ENCODE results near the gene HILPDA. TPM values are rescaled to one million over a fixed set of nuclear protein-coding genes. Genes with fewer than 3 reads are reported as not detected.
"Not testable (repeated sequence)": the region's sequence is repeated elsewhere in the genome, so short reads cannot be mapped to it uniquely, and the experiment has no call there.

HILPDA gene
- total RNA-seq, 1 donor from 2014 or later, result 41.1 TPM

DNA sequence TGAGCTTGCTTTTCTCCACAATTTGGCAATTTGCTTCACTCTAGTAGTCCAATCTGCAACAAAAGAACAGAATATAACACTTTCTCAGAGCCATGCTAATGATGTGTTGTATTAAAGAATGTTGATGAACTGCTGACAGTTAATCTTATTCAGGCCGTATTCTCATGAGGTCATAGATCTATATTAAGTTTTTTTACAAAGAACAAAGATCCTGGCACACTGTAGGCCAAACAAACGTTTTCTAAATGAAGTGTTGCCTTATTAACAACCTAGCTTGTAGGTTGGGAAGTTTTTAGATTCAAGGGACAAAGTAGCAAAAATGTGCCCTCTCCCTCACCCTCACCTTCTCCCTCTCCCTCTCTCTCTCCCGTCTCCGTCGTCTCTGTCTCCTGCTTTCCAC is 6.8 kb downstream of the HILPDA start:
- H3K36me3 ChIP-seq (ENCODE audit: control insufficient read depth, insufficient read depth, low read length), result no peaks in the 10 kb centered on the region
- no peak for FAIRE-seq
- no peak overlapping the region for H3K4me3 ChIP-seq (ENCODE audit: low read depth, low read length)
- H3K27me3 ChIP-seq (ENCODE audit: control insufficient read depth, insufficient read depth, low read length), result no peaks in the 10 kb centered on the region
- TF ChIP-seq, protein P1, sequence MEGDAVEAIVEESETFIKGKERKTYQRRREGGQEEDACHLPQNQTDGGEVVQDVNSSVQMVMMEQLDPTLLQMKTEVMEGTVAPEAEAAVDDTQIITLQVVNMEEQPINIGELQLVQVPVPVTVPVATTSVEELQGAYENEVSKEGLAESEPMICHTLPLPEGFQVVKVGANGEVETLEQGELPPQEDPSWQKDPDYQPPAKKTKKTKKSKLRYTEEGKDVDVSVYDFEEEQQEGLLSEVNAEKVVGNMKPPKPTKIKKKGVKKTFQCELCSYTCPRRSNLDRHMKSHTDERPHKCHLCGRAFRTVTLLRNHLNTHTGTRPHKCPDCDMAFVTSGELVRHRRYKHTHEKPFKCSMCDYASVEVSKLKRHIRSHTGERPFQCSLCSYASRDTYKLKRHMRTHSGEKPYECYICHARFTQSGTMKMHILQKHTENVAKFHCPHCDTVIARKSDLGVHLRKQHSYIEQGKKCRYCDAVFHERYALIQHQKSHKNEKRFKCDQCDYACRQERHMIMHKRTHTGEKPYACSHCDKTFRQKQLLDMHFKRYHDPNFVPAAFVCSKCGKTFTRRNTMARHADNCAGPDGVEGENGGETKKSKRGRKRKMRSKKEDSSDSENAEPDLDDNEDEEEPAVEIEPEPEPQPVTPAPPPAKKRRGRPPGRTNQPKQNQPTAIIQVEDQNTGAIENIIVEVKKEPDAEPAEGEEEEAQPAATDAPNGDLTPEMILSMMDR (IDR thresholded peaks at IDR 0.05; ENCODE audit: insufficient read depth, low read length, severe bottlenecking), result no peak
- no peak for DNase-seq (ENCODE audit: low read depth)

DNA sequence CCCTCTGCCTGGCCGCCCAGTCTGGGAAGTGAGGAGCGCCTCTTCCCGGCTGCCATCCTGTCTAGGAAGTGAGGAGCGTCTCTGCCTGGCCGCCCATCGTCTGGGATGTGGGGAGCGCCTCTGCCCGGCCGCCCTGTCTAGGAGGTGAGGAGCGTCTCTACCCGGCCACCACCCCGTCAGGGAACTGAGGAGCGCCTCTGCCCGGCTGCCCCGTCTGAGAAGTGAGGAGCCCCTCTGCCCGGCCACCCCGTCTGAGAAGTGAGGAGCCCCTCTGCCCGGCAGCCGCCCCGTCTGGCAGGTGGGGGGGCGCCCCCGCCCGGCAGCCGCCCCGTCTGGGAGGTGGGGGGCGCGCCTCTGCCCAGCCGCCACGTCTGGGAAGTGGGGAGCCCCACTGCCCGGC is 7.7 kb downstream of the HILPDA start:
- not testable (repeated sequence) for FAIRE-seq

DNA sequence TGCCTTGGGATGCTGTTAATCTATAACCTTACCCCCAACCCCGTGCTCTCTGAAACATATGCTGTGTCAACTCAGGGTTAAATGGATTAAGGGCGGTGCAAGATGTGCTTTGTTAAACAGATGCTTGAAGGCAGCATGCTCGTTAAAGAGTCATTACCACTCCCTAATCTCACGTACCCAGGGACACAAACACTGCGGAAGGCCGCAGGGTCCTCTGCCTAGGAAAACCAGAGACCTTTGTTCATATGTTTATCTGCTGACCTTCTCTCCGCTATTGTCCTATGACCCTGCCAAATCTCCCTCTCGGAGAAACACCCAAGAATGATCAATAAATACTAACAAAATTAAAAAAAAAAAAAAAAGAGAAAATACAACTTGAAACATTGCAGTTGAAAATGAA is 8.3 kb downstream of the HILPDA start:
- not testable (repeated sequence) for H3K4me3 ChIP-seq (ENCODE audit: low read depth, low read length); DNase-seq (ENCODE audit: low read depth); FAIRE-seq; H3K27me3 ChIP-seq (ENCODE audit: control insufficient read depth, insufficient read depth, low read length); H3K36me3 ChIP-seq (ENCODE audit: control insufficient read depth, insufficient read depth, low read length)

More for the DNA sequence above, 7.7 kb downstream of the HILPDA start:
- not testable (repeated sequence) for H3K4me3 ChIP-seq (ENCODE audit: low read depth, low read length); DNase-seq (ENCODE audit: low read depth); H3K27me3 ChIP-seq (ENCODE audit: control insufficient read depth, insufficient read depth, low read length); H3K36me3 ChIP-seq (ENCODE audit: control insufficient read depth, insufficient read depth, low read length)

DNA sequence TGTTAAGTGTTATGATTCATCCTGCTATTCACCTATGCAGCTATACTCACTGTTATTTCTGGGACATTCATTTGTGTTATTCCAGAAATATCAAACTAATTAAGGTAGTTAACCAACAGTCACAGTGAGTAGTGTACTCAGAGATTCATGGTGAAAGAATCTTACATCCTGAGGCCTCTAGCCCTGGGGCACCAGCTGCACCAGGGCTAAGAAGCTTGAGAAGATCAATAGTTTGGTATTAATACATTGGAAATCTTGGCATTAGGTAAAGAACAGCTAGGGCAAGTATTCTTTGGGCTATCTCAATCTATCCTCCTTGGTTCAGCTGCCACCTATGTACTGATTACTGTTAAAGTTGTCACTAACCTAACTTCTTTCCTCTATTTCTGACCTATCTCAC is 11.2 kb downstream of the HILPDA start:
- H3K27me3 ChIP-seq (ENCODE audit: control insufficient read depth, insufficient read depth, low read length); FAIRE-seq: not testable (repeated sequence)

DNA sequence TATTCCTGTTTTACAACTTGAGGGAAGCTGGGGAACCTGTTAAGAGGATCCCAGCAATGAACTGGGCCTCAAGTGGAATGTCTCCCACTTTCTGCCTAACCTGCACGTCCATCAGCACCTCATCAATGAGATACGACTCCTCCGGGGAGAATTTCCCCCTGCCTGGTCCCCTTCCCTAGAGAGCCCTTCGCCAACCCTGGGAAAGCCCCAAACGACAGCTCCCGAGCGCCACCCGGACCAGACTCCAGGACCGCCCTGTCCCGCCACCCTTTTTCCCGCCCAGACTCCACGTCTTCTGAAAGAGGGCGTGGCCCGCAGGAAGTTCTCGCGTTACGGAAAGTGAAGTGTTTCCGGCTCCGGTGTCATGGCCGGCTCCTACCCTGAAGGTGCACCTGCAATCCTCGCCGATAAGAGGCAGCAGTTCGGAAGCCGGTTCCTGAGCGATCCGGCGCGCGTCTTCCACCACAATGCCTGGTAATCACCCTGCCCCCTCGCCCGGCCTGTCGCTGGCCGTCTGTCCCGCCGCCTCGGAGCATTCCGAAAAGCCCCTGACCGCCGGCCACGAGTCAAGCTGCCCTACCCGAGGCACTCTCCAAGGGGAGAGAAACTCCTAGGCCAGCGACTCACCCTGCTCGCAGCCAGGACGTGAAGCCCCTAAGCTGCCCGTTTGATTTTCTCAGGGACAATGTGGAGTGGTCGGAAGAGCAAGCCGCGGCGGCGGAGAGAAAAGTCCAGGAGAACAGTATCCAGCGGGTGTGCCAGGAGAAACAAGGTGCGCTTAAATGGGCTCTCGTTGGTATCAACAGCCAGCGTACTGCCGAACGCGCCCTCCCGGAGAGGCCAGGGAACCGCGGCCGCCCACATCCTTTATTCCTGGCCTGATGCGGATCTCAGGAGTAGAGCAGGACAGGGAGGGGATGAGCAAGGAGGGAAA is 21.0 kb downstream of the HILPDA start, which contains the start of gene METTL2B:
Gene METTL2B, plus strand, starts transcription at position 347 of the 934 bp plus-strand sequence. Its CDS starts 18 bp downstream, at position 365.
- DNase-seq (ENCODE audit: low read depth), result peak; percentile 89
- H3K27me3 ChIP-seq (ENCODE audit: control insufficient read depth, insufficient read depth, low read length); H3K36me3 ChIP-seq (ENCODE audit: control insufficient read depth, insufficient read depth, low read length); FAIRE-seq: not testable (repeated sequence)
- TF ChIP-seq, protein P1 (IDR thresholded peaks at IDR 0.05; ENCODE audit: insufficient read depth, low read length, severe bottlenecking), result peak; percentile 66
- H3K4me3 ChIP-seq (ENCODE audit: low read depth, low read length), result peak within 1 kb of the TSS; percentile 77

More for the DNA sequence above, 11.2 kb downstream of the HILPDA start:
- not testable (repeated sequence) for H3K36me3 ChIP-seq (ENCODE audit: control insufficient read depth, insufficient read depth, low read length); H3K4me3 ChIP-seq (ENCODE audit: low read depth, low read length); DNase-seq (ENCODE audit: low read depth)

DNA sequence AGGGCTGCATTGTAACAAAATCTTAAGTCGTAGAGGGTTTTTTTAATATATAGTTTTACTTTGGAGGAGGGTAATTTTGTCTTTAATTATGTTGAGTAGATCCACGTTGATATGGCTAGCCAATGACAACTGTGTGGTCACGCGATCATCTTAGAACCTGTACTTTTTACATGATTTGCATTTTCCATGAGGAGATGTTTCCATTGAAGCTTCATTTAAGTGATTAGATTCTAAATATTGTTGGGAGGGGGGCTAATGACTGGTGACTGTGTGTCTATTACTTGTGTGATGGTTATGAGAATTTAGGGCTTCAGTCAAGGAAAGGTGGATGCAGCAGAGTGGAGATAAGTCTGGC is 21.6 kb downstream of the HILPDA start:
- FAIRE-seq; H3K27me3 ChIP-seq (ENCODE audit: control insufficient read depth, insufficient read depth, low read length); DNase-seq (ENCODE audit: low read depth); H3K36me3 ChIP-seq (ENCODE audit: control insufficient read depth, insufficient read depth, low read length): not testable (repeated sequence)
- peak overlapping the region; percentile 77 for H3K4me3 ChIP-seq (ENCODE audit: low read depth, low read length)

DNA sequence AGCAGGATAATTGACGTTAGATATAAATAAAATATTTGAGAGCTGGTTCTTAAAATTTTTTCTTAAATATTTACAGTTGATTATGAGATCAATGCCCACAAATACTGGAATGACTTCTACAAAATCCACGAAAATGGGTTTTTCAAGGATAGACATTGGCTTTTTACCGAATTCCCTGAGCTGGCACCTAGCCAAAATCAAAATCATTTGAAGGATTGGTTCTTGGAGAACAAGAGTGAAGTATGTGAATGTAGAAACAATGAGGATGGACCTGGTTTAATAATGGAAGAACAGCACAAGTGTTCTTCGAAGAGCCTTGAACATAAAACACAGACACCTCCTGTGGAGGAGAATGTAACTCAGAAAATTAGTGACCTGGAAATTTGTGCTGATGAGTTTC is 23.4 kb downstream of the HILPDA start:
- not testable (repeated sequence) for DNase-seq (ENCODE audit: low read depth); FAIRE-seq; H3K36me3 ChIP-seq (ENCODE audit: control insufficient read depth, insufficient read depth, low read length); H3K4me3 ChIP-seq (ENCODE audit: low read depth, low read length); H3K27me3 ChIP-seq (ENCODE audit: control insufficient read depth, insufficient read depth, low read length)

DNA sequence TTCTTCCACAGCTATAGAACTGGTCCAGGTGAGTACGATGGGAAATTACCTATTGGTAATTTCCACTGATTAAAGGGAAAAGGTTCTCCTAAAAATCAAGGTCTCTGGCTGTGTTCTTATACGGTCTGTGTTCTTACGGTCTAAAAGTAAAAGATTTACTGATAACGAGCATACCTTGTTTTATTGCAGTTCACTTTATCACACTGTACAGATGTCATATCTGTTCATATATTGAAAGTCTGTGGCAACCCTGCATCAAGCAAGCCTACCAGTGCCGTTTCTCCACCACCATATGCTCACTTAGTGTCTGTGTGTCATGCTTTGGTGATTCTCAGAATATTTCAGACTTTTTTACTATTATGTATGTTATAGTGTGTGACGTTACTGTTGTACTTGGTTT is 32.5 kb downstream of the HILPDA start:
- not testable (repeated sequence) for DNase-seq (ENCODE audit: low read depth); H3K27me3 ChIP-seq (ENCODE audit: control insufficient read depth, insufficient read depth, low read length); H3K36me3 ChIP-seq (ENCODE audit: control insufficient read depth, insufficient read depth, low read length); FAIRE-seq; H3K4me3 ChIP-seq (ENCODE audit: low read depth, low read length)

DNA sequence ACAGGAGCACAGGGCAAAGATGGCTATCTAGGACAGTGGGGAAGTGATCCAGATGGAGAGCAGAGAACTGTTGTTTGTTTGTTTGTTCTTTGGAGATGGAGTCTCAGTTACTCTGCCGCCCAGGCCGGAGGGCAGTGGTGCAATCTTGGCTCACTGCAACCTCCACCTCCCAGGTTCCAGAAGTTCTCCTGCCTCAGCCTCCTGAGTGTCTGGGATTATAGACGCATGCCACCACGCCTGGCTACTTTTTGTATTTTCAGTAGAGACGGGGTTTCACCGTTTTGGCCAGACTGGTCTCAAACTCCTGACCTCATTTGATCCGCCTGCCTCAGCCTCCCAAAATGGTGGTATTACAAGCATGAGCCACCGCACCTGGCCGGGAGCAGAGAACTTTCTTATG is 41.7 kb downstream of the HILPDA start:
- TF ChIP-seq, protein P1 (IDR thresholded peaks at IDR 0.05; ENCODE audit: insufficient read depth, low read length, severe bottlenecking), result no peak
- Histone ChIP-seq H3K36me3 (ENCODE audit: control insufficient read depth, insufficient read depth, low read length) (peaks cover 8% of the 10 kb centered on the region), H3K4me3 (ENCODE audit: low read depth, low read length) (no peak overlapping the region), H3K27me3 (ENCODE audit: control insufficient read depth, insufficient read depth, low read length) (no peaks in the 10 kb centered on the region)
- FAIRE-seq (peak; percentile 23), DNase-seq (ENCODE audit: low read depth) (no peak)

DNA sequence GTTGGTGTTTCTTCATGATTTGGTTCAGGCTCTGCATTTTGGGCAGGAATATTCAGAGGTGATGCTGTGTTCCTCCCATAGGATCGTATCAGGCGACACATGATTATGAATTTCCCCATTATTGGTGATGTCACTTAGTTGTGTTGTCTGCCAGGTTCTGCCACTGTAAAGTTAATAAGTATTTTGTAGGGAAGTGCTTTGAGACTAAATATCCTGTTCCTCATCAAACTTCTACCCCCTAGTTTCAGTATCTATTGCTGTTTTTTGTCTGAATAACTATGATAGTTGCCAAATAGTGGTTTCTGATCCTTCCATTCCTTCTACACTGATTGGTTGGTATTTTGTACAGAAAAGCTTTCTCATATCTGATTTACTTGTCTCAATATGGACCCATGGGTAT is 49.7 kb downstream of the HILPDA start:
- FAIRE-seq, result peak; percentile 28
- H3K36me3 ChIP-seq (ENCODE audit: control insufficient read depth, insufficient read depth, low read length); DNase-seq (ENCODE audit: low read depth); H3K27me3 ChIP-seq (ENCODE audit: control insufficient read depth, insufficient read depth, low read length); H3K4me3 ChIP-seq (ENCODE audit: low read depth, low read length): not testable (repeated sequence)

DNA sequence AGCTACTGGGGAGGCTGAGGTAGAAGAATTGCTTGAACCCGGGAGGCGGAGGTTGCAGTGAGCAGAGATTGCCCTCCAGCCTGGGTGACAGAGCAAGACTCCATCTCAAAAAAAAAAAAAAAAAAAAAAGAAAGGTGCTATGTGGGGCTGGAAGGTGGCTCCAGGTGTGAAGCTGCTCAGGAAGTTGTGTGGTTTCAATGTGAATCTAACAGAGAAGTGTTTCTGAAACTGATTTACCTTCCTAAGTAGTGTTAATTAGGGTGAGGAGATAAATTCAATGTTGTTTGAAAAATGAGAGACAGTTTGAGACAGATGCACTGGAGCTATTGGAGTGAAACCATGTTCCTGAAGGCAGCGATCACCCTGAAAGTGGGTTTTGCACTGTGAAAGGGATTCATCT is 51.1 kb downstream of the HILPDA start:
- not testable (repeated sequence) for DNase-seq (ENCODE audit: low read depth); FAIRE-seq; H3K36me3 ChIP-seq (ENCODE audit: control insufficient read depth, insufficient read depth, low read length); H3K27me3 ChIP-seq (ENCODE audit: control insufficient read depth, insufficient read depth, low read length); H3K4me3 ChIP-seq (ENCODE audit: low read depth, low read length)
